ENCODE results near the gene HPSE2.

DNA sequence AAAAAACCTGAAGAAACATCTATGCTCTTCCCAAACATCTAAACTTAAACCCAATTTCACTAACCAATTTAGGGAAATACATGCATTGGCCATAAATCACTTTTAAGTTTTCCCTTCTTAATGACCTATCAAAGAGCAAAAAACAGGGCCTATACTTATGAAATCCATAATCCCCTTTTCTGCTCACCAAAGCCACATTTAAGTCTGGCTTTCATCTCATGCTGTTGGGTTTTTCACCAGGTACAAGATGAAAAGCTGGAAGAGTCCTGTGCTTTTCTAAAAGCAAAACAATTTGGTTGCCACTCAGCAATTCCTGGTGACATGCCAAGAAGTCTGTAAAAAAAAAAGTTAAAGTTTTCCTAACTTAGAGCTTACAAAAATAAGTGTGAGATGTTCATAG lies 92.6 kb downstream of the HPSE2 start:
- TF ChIP-seq, protein P1, sequence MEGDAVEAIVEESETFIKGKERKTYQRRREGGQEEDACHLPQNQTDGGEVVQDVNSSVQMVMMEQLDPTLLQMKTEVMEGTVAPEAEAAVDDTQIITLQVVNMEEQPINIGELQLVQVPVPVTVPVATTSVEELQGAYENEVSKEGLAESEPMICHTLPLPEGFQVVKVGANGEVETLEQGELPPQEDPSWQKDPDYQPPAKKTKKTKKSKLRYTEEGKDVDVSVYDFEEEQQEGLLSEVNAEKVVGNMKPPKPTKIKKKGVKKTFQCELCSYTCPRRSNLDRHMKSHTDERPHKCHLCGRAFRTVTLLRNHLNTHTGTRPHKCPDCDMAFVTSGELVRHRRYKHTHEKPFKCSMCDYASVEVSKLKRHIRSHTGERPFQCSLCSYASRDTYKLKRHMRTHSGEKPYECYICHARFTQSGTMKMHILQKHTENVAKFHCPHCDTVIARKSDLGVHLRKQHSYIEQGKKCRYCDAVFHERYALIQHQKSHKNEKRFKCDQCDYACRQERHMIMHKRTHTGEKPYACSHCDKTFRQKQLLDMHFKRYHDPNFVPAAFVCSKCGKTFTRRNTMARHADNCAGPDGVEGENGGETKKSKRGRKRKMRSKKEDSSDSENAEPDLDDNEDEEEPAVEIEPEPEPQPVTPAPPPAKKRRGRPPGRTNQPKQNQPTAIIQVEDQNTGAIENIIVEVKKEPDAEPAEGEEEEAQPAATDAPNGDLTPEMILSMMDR (IDR thresholded peaks at IDR 0.05) = no peak
- no peak for TF ChIP-seq POLR2A (IDR thresholded peaks at IDR 0.05)
